HEK293T (cell line): ENCODE results near the gene PRMT1.

Source experiments
- BHLHE40 ChIP-seq: fragments of 450-650 bp; IDR thresholded peaks from 2 replicates; pipeline ENCODE4 v1.6.1; 2016; ENCODE audit warnings: mild to moderate bottlenecking, moderate library complexity, borderline replicate concordance
- FOXM1 ChIP-seq: fragments of 450-650 bp; IDR thresholded peaks from 2 replicates; pipeline ENCODE4 v1.6.1; 2017; ENCODE audit warnings: mild to moderate bottlenecking, borderline replicate concordance
- L3MBTL2 ChIP-seq: fragments of 450-650 bp; conservative IDR thresholded peaks from 2 replicates; pipeline ENCODE4 v1.6.1; 2016; ENCODE audit warnings: mild to moderate bottlenecking
- SP1 ChIP-seq: fragments of 450-650 bp; IDR thresholded peaks from 2 replicates; pipeline ENCODE4 v1.6.1; 2017
- SUZ12 ChIP-seq: fragments of 450-650 bp; IDR thresholded peaks from 2 replicates; pipeline ENCODE4 v1.6.1; 2016; ENCODE audit warnings: mild to moderate bottlenecking
- ZNF384 ChIP-seq: fragments of 450-650 bp; IDR thresholded peaks from 2 replicates; pipeline ENCODE4 v1.6.1; 2016

- TF ChIP-seq L3MBTL2 (no peak), FOXM1 (no peak), BHLHE40 (peak; percentile 95), SUZ12 (no peak), SP1 (peak; percentile 88), ZNF384 (no peak; the same call in 1 of the 2 replicates)
These were observed 811 bp upstream of the PRMT1 start for GRCh38 chr19:49676136-49676783.
